Measurements from ENCODE around the gene CPB2. TPM values are rescaled to one million over a fixed set of nuclear protein-coding genes. Genes with fewer than 3 reads are reported as not detected.

Gene CPB2
- total RNA-seq, 1 donor from 2014 or later: not detected

GRCh38 chr13:46050771-46051170 is 54.1 kb downstream of the CPB2 start:
- Mint-ChIP-seq H3K4me3 (no peak overlapping the region), H3K27me3 (peaks cover 1% of the 10 kb centered on the region), H3K36me3 (ENCODE audit: low read depth) (peaks cover 14% of the 10 kb centered on the region), H3K9me3 (no peaks in the 10 kb centered on the region), H3K4me1 (peaks cover 43% of the 10 kb centered on the region), H3K27ac (no peak overlapping the region)
- DNase-seq: no peak
- no peak for ATAC-seq (ENCODE audit: low read depth)
- ChIA-PET POLR2A (no interaction called here), CTCF (no interaction called here)
- TF ChIP-seq CTCF (IDR thresholded peaks at IDR 0.05): no peak
- intact Hi-C loops (cut with micrococcal nuclease): loop anchor here (5.0 to 10.0 kb wide), 7 partner anchors 77 to 1476 kb away; partner anchors contain the start of genes GTF2F2, LRRC63, SLC25A30 and TSC22D1

- CTCF ChIA-PET: no interaction called here
- Mint-ChIP-seq H3K9me3 (no peaks in the 10 kb centered on the region), H3K4me3 (no peak overlapping the region), H3K36me3 (ENCODE audit: low read depth) (peaks cover 33% of the 10 kb centered on the region), H3K27me3 (no peaks in the 10 kb centered on the region), H3K4me1 (peaks cover 19% of the 10 kb centered on the region), H3K27ac (no peak overlapping the region)
- POLR2A ChIA-PET: no interaction called here
- intact Hi-C loops (cut with micrococcal nuclease): no loop called here
- TF ChIP-seq CTCF (IDR thresholded peaks at IDR 0.05): no peak
- ATAC-seq (ENCODE audit: low read depth) (no peak), DNase-seq (no peak)
Measured at GRCh38 chr13:46045424-46045823, 59.4 kb downstream of the CPB2 start.

- no peaks in the 10 kb centered on the region for H3K27me3 Mint-ChIP-seq
- DNase-seq (no peak), ATAC-seq (ENCODE audit: low read depth) (no peak)
- peaks cover 11% of the 10 kb centered on the region for H3K4me1 Mint-ChIP-seq
- peaks cover 45% of the 10 kb centered on the region for H3K36me3 Mint-ChIP-seq (ENCODE audit: low read depth)
- no peaks in the 10 kb centered on the region for H3K9me3 Mint-ChIP-seq
- no peak for TF ChIP-seq CTCF (IDR thresholded peaks at IDR 0.05)
- ChIA-PET POLR2A (interaction anchor here (1.6 kb wide), 1 partner anchor 8 kb away, joined by 5 read pairs; the partner anchor contains the start of gene ZC3H13), CTCF (no interaction called here)
- H3K27ac Mint-ChIP-seq: no peak overlapping the region
- H3K4me3 Mint-ChIP-seq: no peak overlapping the region
- intact Hi-C loops (cut with micrococcal nuclease): no loop called here
Measured at GRCh38 chr13:46043647-46044046, 61.2 kb downstream of the CPB2 start.

GRCh38 chr13:46041419-46041839 is 63.4 kb downstream of the CPB2 start:
- DNase-seq (no peak), ATAC-seq (ENCODE audit: low read depth) (no peak)
- no peak for TF ChIP-seq CTCF (IDR thresholded peaks at IDR 0.05)
- no peaks in the 10 kb centered on the region for H3K9me3 Mint-ChIP-seq
- intact Hi-C loops (cut with micrococcal nuclease): no loop called here
- H3K27me3 Mint-ChIP-seq: no peaks in the 10 kb centered on the region
- POLR2A ChIA-PET: no interaction called here
- H3K4me3 Mint-ChIP-seq: no peak overlapping the region
- H3K36me3 Mint-ChIP-seq (ENCODE audit: low read depth): peaks cover 56% of the 10 kb centered on the region
- CTCF ChIA-PET: no interaction called here
- no peak overlapping the region for H3K27ac Mint-ChIP-seq
- no peaks in the 10 kb centered on the region for H3K4me1 Mint-ChIP-seq

- DNase-seq (no peak), ATAC-seq (ENCODE audit: low read depth) (no peak)
- Mint-ChIP-seq H3K4me1 (no peaks in the 10 kb centered on the region), H3K27ac (no peak overlapping the region), H3K27me3 (no peaks in the 10 kb centered on the region), H3K9me3 (no peaks in the 10 kb centered on the region), H3K4me3 (no peak overlapping the region), H3K36me3 (ENCODE audit: low read depth) (peaks cover 63% of the 10 kb centered on the region)
- POLR2A ChIA-PET: no interaction called here
- intact Hi-C loops (cut with micrococcal nuclease): no loop called here
- TF ChIP-seq CTCF (IDR thresholded peaks at IDR 0.05): no peak
- CTCF ChIA-PET: no interaction called here
Measured at GRCh38 chr13:46040763-46041162, 64.1 kb downstream of the CPB2 start.
